HuH-7 (cell line): ENCODE measurements around the gene TCERG1L.

ENCODE experiments used
- DNase-seq: peaks from one replicate; pipeline ENCODE4 v3.0.0; 2011; ENCODE audit warnings: low spot score

TCERG1L gene

DNA sequence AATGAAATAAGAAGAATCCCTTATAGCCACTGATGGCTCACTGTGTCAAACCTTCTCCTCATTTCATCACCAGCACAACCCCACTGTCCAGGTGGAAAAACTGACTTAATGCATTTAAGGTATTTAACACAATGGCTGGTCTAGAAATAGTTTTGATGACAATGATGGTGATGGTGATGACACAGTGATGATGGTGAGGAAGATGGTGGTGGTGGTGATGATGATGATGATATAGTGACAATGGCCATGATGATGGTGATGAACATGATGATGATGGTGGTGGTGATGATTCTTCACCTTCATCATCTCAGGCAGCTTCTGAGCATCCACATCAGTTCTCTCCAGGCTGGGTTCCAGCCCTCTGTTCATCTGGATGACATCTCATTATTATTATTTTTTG, 186.6 kb downstream of the TCERG1L start:
- no peak for DNase-seq

GRCh38 chr10:131123496-131123895, 188.0 kb downstream of the TCERG1L start:
- DNase-seq = no peak

DNA sequence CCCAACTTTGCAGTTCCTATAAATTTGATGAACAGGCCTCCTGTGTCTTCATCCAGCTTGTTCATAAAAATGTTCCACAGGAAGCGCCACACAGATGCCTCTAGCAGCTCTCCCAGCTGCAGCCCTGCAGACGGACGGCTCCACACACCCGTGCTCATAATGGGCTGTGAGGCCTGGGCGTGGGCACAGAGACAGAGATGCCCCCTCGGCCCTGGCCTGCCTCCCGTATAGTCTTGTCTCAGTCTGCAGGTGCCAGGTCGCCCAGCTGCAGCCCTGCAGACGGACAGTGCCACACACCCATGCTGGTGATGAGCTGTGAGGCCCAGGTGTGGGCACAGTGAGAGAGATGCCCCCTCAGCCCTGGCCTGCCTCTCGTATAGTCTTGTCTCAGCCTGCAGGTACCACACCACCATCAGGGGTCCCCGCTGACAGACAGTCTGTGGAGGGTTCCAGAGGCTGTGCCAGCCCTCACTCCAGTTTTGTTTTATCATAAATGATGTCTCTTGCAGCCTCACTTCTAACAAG, 189.9 kb downstream of the TCERG1L start:
- DNase-seq = no peak

DNA sequence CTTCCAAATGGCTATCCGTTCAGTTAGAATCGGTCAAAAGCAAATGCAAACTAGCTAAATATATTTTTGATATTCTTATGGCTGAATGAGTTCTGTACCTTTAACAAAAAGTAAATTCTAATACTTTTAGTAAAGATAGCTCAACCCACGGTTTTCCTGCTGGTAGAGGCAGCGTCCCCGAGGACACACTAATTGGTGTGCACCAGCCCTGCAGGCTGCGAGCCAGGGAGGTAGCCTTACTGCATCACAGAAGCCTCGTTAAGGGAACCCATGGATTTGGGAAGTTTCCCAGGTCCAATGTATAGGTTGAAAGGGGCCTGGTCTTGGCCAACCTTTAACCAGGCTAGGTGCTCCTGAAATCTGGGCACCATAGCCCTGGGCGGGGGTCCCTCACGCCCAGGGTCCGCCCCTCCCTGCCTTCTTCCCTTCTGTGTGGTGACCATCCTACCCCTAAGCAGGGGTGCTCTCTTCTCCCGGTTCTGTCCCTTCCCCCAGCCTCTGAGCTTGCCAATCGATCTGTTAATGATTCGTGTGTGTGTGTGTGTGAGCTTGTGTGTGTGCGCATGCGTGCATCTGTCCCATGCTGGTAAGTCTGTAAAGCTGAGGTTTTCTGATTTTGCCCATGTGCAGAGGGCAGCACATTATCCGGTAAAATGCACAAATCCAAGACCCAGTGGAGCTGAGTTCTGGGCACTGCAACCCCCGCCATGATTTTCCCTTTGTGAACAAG, 191.7 kb downstream of the TCERG1L start:
- DNase-seq = no peak

DNA sequence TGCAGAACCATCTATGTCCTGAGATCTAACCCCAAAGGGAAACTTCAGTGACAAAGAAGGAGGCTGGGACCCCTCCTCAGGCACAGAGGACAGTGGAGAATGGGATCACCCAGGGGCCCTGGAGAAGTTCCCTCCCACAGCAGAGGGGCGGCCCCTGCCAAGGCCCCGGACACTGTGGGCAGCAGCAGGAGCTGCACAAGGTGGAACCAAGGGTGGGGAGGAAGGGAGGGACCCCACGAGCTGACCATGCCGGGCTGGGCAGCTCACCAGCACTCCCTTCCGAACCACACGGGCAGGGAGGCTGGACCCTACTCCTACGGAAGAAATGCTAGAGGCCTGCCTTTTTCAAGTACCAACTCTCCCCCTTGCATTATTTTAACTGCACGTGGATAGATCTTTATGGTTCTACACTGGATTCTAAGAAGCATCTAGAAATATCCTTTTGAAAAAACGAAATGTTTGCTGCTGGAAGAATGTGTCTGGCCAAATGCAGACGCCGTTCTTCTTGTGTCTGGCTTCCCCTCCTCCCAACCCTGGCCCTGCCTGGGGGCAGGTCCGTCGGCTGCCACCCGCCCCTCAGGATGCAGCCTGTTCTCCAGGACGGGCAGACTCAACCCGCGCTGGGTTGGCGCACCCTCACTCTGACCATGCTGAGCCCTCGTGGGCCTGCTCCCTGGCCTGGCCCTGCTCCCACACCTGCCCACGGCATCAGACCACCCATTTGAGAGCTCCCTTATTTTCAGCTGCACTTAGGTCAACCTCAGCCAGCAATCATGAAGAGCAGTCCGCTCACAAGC, 193.9 kb downstream of the TCERG1L start:
- DNase-seq = no peak

GRCh38 chr10:131116991-131117375, 194.5 kb downstream of the TCERG1L start:
- DNase-seq = no peak

GRCh38 chr10:131116216-131116990, 195.1 kb downstream of the TCERG1L start:
- no peak for DNase-seq

DNA sequence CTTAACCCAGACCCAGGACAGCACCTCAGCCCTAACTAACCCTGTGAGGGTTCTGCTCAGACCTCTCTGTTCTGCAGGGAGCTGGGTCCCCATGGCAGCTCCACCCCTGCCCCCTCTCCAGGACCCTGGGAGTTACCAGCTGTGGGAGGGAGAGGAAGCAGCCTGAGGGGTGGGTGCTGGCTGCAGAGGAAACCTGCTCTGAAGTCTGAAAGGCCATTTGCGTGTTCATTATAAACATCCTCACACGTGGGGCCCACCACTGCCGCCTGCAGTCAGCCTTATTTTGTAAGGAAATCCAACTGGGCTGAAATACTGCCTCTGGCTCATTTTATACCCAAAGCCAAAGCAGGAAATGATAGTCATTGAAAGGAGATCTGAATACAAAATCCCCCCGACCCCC, 195.7 kb downstream of the TCERG1L start:
- no peak for DNase-seq

DNA sequence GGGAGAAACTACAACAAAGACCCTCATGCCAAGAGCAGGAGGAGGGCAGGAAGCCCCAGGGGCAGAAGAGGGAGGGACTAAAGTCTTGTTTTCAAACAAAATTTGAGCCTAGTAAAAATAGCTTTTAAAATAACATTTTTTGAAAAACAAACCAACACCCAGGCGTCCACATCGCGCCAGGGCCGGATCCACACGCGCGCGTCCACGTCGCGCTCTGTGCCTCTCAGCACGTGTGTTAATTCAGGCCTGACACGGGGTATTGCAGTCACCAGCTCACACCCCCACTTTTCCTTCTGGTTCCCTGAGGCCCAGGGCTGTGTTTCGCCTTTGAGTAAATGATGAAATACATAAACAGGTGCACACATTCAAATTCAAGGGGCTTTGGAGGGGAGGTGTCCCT, 196.2 kb downstream of the TCERG1L start:
- DNase-seq = no peak

- no peak for DNase-seq
Observed at GRCh38 chr10:131114846-131115245, 196.7 kb downstream of the TCERG1L start.

GRCh38 chr10:131113709-131114291, 197.7 kb downstream of the TCERG1L start:
- no peak for DNase-seq

GRCh38 chr10:131113165-131113564, 198.4 kb downstream of the TCERG1L start:
- no peak for DNase-seq

- DNase-seq = no peak
Observed at GRCh38 chr10:131112691-131113090, 198.8 kb downstream of the TCERG1L start.

- DNase-seq = no peak
Observed at GRCh38 chr10:131111471-131112080, 199.9 kb downstream of the TCERG1L start.

- DNase-seq = no peak
Observed at GRCh38 chr10:131111007-131111406, 200.5 kb downstream of the TCERG1L start.

DNA sequence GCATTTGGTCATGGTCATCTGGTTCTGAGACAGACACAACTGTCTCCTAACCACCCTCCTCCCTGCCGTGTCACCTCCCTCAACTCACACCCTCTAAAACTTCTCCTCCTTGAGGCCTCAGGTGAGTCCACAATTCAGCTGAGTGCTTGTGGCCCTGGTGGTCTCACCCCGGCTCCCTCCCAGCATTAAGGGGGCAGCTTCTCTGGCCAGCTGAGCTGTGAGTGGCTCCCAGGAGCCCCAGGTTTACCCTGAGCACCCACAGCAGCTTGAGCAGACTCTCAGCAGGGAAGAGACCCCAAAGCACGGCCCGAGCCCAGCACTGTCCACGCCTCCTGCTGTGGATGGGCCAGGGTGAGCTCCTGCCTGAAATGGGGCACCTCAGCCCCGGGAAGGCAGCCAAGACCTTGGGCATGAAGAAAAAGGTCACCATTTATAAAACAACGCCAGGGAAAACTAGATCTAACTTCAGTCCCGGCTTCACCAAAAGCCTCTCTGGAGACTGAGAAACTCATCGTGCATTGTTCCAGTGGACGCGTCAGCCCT, 201.2 kb downstream of the TCERG1L start:
- no peak for DNase-seq

GRCh38 chr10:131109726-131110125, 201.8 kb downstream of the TCERG1L start:
- no peak for DNase-seq

GRCh38 chr10:131109291-131109690, 202.2 kb downstream of the TCERG1L start:
- DNase-seq = no peak

- no peak for DNase-seq
Observed at GRCh38 chr10:131107970-131108369, 203.6 kb downstream of the TCERG1L start.

DNA sequence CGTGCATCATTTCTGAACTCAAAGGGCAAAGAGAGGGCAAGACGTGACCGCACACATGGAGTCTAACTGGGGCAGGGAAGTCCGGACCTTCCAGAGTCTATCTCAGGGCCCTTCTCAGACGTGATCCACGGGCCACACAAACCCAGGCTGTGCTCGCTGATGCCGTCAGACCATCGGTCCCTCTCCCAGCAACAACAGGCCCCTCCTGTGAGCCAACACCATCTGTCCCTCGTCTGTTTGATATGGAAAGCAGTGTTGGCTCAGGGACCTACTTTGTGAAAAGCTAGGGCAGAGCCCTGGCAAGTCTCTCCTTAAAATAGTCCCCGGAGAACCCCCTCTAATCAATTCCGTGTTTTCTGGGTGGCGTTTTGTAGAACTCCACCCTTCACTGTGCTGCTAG, 208.8 kb downstream of the TCERG1L start:
- no peak for DNase-seq

DNA sequence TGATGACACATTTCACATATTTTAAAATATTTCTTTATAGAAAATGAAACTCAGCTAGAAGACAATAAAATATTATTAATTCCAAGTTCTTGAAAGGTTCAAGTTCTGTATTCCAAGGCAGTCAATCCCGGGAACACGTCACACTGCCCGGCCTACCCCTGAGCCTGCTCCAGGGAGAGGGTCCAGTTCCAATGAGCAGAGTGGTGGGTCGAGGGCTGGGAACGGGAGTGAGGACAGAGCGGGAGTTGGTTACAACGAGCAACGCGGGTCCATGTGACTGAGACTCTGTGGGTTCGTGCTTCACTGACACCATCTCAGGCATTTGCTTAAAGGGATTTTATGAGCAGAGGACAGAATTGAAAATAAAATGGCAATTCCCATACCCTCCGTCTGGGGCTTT, 209.4 kb downstream of the TCERG1L start:
- no peak for DNase-seq
